Stimulated activated CD8-positive, alpha-beta memory T cell treated with anti-CD3 and anti-CD28 coated beads, Interleukin-7, amount 100 ng/mL, for 4 hours (primary cell): ENCODE results near the gene SCAF1.

Experiments
- DNase-seq, 2 donors: peaks; one replicate each; pipeline ENCODE4 v3.0.0-alpha.2; 2020; ENCODE audit warnings: low read depth in 2 of 2

Gene SCAF1, protein sequence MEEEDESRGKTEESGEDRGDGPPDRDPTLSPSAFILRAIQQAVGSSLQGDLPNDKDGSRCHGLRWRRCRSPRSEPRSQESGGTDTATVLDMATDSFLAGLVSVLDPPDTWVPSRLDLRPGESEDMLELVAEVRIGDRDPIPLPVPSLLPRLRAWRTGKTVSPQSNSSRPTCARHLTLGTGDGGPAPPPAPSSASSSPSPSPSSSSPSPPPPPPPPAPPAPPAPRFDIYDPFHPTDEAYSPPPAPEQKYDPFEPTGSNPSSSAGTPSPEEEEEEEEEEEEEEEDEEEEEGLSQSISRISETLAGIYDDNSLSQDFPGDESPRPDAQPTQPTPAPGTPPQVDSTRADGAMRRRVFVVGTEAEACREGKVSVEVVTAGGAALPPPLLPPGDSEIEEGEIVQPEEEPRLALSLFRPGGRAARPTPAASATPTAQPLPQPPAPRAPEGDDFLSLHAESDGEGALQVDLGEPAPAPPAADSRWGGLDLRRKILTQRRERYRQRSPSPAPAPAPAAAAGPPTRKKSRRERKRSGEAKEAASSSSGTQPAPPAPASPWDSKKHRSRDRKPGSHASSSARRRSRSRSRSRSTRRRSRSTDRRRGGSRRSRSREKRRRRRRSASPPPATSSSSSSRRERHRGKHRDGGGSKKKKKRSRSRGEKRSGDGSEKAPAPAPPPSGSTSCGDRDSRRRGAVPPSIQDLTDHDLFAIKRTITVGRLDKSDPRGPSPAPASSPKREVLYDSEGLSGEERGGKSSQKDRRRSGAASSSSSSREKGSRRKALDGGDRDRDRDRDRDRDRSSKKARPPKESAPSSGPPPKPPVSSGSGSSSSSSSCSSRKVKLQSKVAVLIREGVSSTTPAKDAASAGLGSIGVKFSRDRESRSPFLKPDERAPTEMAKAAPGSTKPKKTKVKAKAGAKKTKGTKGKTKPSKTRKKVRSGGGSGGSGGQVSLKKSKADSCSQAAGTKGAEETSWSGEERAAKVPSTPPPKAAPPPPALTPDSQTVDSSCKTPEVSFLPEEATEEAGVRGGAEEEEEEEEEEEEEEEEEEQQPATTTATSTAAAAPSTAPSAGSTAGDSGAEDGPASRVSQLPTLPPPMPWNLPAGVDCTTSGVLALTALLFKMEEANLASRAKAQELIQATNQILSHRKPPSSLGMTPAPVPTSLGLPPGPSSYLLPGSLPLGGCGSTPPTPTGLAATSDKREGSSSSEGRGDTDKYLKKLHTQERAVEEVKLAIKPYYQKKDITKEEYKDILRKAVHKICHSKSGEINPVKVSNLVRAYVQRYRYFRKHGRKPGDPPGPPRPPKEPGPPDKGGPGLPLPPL

DNA sequence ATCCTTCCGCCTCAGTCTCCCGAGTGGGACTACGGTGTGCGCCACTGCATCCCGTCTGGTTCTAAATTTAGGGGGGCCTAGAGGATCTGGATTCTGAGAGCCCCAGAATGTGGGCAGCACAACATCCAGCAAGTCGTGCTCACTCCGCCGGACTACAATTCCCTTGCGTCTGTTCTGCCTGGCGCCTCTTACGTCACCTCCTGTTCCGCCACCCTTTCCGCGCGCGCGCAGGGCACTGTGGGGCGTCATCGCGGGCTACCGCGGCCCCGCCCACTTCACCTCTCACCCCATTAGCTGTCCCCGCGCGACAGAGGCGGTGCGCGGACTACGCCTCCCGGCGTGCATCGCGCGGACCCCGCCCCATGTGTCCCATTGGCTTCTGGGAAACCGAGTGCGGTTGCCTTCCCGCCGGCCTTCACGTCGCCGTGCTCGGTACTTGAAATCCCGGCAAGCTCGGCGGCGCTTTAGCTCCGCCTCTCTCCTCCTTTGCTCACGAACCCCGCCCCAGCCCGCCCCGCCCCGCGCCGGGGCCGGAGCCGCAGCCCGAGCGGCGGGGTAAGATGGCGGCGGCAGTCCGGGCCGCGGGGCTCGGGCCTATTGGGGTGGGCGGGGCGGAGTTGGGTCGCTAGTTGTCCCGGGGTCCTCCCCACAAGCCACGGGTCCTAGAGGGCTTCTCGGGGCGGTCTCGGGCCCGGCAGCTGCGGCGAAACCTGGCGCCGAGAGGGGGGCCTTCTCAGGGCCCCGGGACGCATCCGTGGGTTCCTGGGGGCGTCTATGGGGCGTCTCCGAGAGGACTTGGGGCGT lies at the start of gene SCAF1:
SCAF1 (plus strand) TSS at position 522 of the 804 bp plus-strand sequence. CDS start 2,818 bp downstream, outside the sequence.
- DNase-seq: peak; percentile 98 to 100

DNA sequence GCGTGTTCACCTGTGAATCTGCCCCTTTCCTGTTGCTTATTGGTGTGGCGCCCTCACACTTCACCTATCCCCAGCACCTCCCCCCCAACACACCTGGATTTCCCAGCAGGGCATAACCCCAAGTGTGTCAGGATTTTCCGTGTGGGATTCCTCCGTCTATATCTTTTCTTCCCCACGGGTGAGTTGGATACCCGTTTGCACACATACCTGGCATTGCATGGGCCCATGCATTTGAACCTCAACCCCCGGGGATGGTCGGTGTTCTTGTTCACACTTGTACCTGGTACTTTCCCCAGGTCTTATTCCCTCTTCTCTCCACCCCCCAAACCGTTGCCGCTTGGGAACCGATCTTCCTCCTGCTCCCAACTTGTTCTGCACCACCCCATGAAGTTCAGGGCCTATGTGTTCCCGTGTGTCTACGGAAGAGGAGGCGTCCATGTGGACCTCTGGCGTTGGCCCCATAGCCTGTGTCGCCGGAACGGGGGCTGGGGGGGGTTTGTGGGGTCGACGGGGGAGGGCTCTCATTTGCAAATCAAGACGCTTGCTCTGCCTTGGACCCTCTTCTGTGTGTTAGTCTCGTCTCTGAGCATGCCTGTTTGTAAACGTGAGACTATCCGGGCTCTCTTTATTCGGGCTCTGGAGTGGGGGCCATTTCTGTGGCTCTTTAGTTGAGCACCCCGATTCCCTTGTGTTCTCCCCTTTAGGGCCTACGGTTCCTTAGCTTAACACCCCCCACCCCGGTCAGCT lies 49.4 kb upstream of the SCAF1 start:
- no peak for DNase-seq

DNA sequence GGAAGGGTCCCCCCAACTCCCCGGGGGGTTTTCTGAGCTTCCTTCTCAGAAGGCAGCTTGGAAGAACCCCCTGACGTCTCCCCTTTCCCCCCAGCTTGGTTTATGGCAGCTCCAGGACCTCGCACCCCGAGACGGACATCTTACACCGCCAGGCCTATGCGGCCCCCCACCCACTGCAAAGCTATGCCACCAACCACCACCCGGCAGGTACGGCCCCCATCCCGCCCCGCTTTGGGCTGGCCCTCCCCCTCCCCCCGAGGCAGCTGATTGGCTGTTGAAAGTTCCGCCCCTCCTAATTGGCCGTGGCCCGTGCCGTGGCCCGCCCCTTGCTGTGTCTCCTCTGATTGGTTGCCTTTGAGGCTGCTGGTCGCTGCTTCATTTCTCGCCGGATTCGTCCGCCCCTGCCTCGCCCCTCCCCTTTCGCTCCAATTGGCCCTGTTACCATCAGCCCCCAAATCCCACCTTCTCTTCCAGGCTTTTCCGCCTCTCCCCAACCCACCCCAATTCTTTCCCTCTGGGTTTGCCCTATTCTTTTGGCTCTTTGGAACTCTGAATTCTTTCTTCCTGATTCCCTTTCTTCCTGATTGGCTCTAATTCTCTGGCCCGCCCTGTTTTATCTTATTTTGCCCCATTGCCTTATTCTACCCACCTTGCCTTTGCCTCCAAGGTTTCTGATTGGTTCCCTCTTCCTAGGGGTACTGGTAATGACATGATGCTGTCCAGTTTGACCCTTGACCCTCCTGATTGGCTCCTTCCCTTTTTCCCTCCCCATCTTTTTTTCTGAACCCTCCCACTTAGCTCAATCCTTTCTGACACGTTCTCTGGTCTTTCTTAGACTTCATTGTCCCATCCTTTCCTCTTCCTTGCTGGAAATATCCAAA lies 48.5 kb upstream of the SCAF1 start:
- peak; percentile 88 to 89 for DNase-seq

DNA sequence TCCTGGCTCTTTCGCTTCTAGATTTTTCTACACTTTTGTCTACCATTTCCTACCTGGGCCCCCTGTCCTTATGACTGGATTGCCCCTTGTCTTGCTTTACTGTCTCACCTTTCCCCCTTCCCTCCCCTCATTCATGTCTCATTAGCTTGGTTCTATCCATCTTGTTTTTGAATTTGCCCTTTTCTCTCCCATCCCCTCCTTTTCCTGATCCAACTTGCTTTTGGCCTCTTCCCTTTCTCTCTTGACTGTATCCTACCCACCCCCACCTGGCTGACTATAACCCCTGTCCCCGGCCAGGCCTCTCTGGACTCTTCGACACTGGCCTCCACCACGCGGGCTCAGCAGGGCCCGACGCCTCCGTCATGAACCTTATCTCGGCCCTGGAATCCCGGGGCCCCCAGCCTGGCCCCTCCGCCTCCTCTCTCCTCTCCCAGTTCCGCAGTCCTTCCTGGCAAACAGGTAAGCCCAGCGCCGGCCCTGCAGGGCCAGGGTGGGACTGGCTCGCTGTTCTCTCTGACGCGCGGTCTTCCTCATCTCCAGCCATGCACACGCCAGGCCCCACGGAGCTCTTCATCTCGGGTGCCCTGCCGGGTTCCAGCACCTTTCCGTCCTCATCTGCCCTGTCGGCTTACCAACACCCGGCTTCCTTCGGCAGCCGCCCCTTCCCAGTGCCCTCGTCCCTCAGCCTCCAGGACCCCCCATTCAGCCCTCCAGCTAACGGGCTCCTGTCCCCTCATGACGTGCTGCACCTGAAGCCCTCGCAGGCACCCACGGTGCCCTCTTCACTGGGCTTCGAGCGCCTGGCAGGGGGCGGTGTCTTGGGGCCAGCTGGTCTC lies 47.6 kb upstream of the SCAF1 start:
- no peak for DNase-seq

DNA sequence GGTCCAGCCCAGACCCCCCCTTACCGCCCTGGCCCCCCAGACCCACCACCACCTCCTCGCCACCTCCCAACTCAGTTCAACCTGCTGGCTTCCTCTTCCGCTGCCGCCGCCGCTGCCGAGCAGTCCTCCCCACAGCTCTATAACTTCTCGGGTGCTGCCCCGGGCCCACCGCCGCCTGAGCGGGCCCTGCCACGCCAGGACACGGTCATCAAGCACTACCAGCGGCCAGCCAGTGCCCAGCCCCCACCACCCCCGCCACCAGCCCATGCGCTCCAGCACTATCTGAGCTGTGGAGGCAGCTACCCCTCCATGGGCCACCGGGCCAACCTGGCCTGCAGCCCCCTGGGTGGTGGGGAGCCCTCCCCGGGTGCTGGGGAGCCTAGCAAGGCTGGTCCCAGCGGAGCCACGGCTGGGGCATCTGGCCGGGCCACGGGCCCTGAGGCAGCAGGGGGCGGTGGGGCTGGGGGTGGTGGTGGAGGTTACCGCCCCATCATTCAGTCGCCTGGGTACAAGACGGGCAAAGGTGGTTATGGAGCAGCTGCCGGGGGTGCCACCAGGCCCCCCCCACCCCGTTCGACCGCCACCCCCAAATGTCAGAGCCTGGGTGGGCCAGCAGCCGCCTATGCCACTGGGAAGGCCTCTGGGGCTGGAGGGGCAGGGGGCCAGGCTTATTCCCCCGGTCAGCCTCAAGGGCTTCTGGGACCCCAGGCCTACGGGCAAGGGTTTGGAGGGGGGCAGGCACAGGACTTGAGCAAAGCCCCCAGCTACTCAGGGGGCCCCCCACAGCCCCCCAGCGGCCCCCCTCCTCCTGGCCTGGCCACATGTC lies 46.8 kb upstream of the SCAF1 start:
- DNase-seq: no peak

DNA sequence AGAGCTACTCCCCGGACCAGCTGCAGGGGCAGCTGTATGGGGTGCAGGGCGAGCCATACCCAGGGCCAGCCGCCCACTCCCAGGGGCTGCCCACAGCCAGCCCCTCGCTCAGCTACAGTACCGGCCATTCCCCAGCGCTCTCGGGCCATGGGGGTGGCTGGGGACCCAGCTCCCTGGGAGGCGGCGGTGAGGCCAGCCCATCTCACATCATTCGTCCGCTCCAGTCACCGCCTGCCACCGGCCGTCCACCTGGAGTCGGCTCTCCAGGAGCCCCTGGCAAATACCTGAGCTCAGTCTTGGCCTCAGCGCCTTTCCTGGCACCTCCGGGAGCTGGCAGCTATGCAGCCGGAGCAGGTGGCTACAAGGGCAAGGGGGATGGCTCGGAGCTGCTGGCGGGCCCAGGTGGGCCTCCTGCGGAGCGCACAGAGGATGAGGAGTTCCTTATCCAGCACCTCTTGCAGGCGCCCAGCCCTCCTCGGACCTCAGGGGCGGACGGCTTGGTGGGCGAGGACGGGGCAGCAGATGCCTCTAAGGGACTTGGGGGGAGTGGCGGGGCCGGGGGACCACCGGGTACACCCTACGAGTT lies 46.1 kb upstream of the SCAF1 start:
- DNase-seq: no peak

DNA sequence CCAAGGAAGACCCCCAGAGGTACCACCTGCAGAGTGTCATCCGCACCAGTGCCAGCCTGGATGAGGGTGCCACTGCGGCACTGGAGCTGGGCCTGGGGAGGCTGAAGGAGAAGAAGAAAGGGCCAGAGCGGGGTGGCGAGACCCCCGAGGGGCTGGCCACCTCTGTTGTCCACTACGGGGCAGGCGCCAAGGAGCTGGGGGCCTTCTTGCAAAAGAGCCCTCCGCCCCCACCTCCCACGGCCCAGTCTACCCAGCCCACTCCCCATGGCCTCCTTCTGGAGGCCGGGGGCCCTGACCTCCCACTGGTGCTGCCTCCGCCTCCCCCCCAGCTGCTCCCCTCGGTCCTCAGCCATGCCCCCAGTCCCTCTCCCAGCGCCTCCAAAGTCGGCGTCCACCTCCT lies 45.6 kb upstream of the SCAF1 start:
- no peak for DNase-seq

DNA sequence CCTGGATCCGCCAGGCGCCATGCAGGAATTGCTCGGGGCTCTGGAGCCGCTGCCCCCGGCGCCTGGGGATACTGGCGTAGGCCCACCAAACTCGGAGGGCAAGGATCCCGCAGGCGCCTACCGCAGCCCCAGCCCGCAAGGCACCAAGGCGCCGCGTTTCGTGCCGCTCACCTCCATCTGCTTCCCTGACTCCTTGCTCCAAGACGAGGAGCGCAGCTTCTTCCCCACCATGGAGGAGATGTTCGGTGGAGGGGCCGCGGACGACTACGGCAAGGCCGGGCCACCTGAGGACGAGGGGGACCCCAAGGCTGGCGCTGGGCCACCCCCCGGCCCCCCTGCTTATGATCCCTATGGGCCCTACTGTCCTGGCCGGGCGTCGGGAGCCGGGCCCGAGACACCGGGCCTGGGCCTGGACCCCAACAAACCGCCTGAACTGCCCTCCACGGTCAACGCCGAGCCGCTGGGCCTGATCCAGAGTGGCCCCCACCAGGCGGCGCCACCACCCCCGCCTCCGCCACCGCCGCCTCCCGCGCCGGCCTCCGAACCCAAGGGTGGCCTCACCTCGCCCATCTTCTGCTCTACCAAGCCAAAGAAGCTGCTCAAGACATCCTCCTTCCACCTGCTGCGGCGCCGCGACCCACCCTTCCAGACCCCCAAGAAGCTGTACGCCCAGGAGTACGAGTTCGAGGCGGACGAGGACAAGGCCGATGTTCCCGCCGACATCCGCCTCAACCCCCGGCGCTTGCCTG lies 44.9 kb upstream of the SCAF1 start:
- no peak for DNase-seq

DNA sequence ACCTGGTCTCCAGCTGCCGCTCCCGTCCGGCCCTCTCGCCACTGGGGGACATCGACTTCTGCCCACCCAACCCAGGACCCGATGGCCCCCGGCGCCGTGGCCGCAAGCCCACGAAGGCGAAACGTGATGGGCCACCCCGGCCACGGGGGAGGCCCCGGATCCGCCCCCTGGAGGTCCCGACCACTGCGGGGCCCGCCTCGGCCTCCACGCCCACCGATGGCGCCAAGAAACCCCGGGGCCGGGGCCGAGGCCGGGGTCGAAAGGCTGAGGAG lies 44.4 kb upstream of the SCAF1 start:
- no peak for DNase-seq

DNA sequence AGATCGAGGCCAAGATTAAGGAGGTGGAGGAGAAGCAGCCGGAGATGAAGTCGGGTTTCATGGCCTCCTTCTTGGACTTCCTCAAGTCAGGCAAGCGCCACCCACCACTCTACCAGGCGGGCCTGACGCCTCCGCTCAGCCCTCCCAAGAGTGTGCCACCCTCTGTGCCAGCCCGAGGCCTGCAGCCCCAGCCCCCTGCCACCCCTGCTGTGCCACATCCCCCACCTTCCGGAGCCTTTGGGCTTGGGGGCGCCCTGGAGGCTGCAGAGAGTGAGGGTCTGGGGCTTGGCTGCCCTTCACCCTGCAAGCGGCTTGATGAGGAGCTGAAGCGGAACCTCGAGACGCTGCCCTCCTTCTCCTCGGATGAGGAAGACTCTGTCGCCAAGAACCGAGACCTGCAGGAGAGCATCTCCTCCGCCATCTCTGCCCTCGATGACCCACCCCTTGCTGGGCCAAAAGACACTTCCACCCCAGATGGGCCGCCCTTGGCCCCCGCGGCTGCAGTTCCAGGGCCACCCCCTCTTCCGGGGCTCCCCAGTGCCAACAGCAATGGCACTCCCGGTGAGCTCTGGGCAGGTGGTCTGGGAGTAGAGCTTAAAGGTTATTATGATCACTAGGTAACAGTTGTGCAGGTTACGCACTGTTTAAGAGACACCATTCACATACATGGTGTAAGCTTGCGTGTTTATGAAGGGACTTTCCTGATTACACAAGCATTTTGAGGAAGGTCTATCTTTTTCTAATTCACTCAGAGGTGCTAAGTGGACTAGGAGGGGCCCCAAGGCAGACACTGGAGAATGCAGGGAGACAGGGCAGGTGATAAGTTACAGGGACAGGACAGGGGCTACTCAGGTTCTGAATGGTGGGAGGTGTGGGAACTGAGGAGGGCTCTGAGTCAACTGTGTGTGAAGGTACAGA lies 42.4 kb upstream of the SCAF1 start:
- DNase-seq: no peak

DNA sequence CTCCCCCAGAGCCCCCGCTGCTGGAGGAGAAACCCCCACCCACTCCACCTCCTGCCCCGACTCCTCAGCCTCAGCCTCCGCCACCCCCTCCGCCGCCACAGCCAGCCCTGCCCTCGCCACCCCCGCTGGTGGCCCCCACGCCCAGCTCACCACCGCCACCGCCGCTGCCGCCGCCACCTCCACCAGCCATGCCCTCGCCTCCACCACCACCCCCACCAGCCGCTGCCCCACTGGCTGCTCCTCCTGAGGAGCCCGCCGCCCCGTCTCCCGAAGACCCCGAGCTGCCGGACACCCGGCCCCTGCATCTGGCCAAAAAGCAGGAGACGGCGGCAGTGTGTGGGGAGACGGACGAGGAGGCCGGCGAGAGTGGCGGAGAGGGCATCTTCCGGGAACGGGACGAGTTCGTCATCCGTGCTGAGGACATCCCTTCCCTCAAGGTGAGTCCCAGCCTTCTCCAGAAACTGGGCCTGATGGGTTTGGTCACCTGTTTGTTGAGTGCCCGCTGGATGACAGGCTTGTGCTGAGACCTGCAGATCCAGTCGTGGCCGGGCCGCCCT lies 40.4 kb upstream of the SCAF1 start:
- no peak for DNase-seq

DNA sequence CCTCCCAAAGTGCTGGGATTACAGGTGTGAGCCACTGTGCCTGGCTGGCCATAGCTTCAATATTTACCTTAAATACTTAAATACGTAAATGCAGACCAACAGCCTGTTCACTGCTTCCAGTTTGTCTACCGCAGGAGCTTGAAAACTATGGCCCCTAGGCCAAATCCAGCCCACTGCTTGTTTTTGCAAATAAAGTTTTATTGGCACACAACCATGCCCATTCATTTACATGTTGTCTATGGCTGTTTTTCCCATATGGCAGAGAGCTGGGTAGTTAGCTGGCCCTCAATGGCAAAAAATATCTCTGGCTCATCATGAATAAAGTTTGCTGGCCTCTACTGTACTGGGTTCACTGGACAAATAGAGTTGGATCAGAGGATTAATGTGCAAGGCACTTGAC lies 39.2 kb upstream of the SCAF1 start:
- no peak for DNase-seq

DNA sequence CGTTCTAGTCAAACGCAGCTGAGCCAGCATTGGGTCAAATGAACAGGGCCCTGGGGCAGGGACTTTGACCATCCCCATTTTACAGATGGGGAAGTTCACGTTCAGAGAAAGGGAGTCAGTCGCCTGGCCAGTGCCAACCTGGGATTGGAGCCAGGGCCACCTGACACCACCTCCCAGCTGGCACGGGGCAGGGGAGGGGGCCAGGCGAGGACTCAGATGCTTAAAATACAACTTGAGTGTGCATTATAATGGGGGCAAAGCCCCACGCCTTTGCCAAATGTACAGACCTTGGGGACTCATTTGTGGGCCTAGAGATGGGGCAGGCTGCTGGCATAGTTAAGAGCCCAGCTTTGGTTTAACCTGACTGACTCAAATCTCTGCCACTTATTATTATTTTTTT lies 36.4 kb upstream of the SCAF1 start:
- DNase-seq: no peak

DNA sequence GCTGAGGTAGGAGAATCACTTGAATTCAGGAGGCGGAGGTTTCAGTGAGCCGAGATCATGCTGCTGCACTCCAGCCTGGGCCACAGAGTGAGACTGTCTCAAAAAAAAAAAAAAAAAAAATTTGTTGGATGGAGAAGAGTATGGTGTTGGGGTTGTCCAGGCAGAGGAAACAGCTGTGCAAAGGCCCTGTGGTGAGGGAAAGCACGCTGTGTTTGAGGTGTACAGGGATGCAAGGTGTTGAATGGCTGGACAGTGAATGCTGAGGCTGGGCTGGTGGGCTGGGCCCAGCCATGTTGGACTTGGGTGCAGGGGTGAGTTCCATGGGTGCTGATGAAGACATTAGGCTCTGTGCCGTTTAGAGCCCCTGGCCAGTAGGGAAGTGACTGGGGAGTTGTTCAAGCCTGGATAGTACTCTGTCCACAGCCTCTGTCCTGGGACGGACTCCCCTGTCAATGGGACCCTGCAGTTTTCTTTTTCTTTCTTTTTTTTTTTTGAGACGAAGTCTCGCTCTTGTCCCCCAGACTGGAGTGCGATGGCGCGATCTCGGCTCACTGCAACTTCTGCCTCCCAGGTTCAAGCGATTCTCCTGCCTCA lies 32.4 kb upstream of the SCAF1 start:
- DNase-seq: no peak

DNA sequence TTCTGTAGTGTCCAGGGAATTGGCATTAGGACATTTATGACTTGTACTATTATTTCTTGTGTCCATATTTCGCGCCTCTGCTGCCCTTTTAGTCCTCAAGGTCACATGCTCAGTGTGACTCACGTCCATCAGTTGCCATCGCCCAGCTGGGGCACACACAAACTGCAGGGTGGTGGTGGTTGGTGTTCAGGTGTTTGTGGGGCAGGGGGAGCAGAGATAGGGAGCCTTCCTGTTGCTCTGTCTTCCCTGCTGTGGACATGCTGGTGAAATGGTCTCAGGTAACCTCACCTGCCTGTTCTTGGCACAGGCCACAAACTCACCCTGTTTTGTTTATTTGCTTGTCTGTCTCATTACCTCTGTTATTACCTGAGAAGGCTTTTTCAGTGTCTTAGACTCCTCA lies 28.6 kb upstream of the SCAF1 start:
- DNase-seq: no peak
